Stimulated activated naive CD8-positive, alpha-beta T cell treated with anti-CD3 and anti-CD28 coated beads, Interleukin-15, amount 100 ng/mL, for 72 hours (primary cell): ENCODE measurements around the gene BPIFB6.
A peak's percentile ranks its signal among the peaks of the same experiment; 100 is the strongest.

Experiments used
- ATAC-seq: fragments of 150-1000 bp; cut with Tn5 transposase; 2 replicates; pipeline ENCODE4 v1.10.0; 2021; ENCODE audit warnings: mild to moderate bottlenecking, moderate library complexity
- DNase-seq, 2 donors: peaks; one replicate each; pipeline ENCODE4 v3.0.0; 2021 to 2022
- H3K27ac Mint-ChIP-seq, 2 donors: one replicate each; pipeline ENCODE4 v1.8.0; 2022; ENCODE audit warnings: mild to moderate bottlenecking in 2 of 2, mixed read lengths in 2 of 2, moderate library complexity in 2 of 2
- H3K27me3 Mint-ChIP-seq: one replicate; pipeline ENCODE4 v1.8.0; 2022; ENCODE audit warnings: mixed read lengths
- H3K4me1 Mint-ChIP-seq: one replicate; pipeline ENCODE4 v1.8.0; 2022; ENCODE audit warnings: mild to moderate bottlenecking, mixed read lengths
- H3K4me3 Mint-ChIP-seq, 2 donors: one replicate each; pipeline ENCODE4 v1.8.0; 2022; ENCODE audit warnings: mild to moderate bottlenecking in 2 of 2, mixed read lengths in 2 of 2, moderate library complexity in 1 of 2
- H3K9me3 Mint-ChIP-seq, 2 donors: one replicate each; pipeline ENCODE4 v1.8.0; 2022; ENCODE audit warnings: mixed read lengths in 2 of 2

BPIFB6 gene

DNA sequence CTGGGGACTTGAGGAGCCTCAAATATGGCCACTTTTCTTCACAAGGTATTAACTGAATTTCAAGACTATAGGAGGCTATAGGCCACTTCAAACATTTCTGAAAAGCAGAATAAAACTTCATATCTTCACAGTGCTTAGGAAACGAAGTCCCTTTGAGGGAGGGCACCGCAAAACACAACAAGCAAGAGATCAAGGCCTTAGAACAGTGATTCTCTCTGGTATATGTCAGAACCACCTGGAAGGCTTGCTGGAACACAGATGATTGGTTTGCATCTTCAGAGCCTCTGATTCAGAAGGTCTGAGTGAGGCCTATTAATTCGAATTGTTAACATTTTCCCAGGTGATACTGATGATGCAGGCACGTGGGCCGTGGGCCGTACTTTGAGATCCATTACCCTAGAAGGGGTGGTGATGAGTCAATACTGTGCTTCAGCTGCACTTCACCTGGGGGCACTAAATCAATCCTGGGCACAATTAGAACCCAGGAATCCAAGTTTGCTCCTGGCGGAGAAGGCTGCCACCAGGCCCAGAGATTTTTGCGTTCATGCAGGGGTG is 37.9 kb upstream of the BPIFB6 start:
- DNase-seq (no peak), ATAC-seq (no peak)
- Mint-ChIP-seq H3K27me3 (no peaks in the 10 kb centered on the region), H3K27ac (no peak overlapping the region), H3K4me3 (no peak overlapping the region), H3K4me1 (peaks cover 42% of the 10 kb centered on the region), H3K9me3 (peaks cover 13 to 22% of the 10 kb centered on the region in 2 donors)

DNA sequence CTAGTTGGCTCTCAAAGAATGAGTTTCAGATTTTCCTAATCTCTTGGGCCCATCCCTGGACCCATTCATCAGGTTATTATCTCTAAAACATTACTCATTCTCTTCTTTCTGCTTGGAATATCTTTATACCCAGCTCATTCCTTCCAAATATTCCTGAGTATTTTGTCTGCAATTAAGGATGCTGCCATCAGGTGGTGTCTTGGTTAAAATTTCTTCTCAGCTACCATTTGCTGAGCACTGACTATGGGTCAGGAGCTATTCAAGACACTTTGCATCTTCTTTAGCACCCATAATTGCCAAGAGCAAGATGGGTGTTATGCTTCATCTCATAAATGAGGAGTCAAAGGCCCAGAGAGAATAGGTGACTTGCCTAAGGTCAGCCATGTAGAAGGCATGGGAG is 35.6 kb upstream of the BPIFB6 start:
- no peak overlapping the region for H3K27ac Mint-ChIP-seq
- ATAC-seq (no peak), DNase-seq (no peak)
- no peaks in the 10 kb centered on the region for H3K27me3 Mint-ChIP-seq
- H3K9me3 Mint-ChIP-seq, result peaks cover 13 to 22% of the 10 kb centered on the region in 2 donors
- H3K4me1 Mint-ChIP-seq, result peaks cover 44% of the 10 kb centered on the region
- H3K4me3 Mint-ChIP-seq, result no peak overlapping the region

DNA sequence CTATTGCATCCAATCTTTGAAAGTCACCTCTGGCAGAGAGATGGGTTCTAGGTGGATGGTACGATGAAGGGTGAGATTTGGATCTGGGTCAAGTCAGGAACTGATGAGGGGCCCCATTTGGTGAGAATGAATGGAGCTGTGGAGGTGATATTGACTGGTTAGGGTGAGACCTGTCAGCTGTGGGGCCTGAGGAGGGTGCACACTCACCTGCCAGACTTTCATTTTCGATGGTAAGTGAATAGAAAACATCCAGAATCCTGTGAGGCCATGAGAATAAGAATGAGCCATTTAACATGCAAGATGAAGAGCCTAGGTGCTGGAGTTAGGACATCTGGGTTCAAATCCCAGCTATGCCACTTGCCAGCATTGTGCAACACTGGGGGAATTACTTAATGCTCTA is 34.0 kb upstream of the BPIFB6 start:
- no peak overlapping the region for H3K27ac Mint-ChIP-seq
- H3K9me3 Mint-ChIP-seq, result peaks cover 13 to 22% of the 10 kb centered on the region in 2 donors
- no peak for ATAC-seq
- no peak overlapping the region for H3K4me3 Mint-ChIP-seq
- no peak for DNase-seq
- H3K4me1 Mint-ChIP-seq, result peaks cover 33% of the 10 kb centered on the region
- H3K27me3 Mint-ChIP-seq, result no peaks in the 10 kb centered on the region

DNA sequence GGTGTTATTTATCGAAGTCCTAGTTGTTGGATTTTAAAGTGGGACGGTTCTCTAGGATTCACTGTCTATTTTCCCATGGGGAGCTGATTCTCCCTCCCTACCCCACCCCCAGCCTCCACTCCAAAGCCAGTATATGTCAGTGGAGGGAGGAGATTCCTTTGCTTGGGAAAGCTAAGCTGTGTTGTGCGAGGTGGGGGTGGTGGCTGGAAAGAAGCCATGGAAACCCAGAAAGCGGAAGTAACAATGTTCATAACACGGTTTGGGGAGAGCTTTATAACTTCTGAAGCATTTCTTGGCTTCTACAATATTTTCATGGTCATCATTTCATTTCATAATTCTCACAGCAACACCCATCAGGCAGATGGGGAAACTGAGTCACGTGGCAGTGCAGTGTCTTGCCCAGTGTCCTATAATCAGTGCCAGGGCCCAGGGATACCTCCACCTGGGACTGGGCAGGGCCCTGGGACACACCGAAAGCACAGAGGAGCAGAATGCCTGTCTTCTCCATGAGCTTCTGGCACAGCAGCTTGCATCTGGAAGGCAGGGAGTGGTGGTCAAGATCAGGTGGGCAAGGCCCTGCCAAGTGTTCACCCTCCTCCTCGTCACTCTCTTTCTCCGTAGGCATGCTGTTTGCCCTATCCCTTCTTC is 31.7 kb upstream of the BPIFB6 start:
- Mint-ChIP-seq H3K4me1 (peaks cover 17% of the 10 kb centered on the region), H3K27ac (no peak overlapping the region), H3K9me3 (peaks cover 5 to 20% of the 10 kb centered on the region in 2 donors), H3K4me3 (no peak overlapping the region), H3K27me3 (no peaks in the 10 kb centered on the region)
- DNase-seq (no peak), ATAC-seq (no peak)

DNA sequence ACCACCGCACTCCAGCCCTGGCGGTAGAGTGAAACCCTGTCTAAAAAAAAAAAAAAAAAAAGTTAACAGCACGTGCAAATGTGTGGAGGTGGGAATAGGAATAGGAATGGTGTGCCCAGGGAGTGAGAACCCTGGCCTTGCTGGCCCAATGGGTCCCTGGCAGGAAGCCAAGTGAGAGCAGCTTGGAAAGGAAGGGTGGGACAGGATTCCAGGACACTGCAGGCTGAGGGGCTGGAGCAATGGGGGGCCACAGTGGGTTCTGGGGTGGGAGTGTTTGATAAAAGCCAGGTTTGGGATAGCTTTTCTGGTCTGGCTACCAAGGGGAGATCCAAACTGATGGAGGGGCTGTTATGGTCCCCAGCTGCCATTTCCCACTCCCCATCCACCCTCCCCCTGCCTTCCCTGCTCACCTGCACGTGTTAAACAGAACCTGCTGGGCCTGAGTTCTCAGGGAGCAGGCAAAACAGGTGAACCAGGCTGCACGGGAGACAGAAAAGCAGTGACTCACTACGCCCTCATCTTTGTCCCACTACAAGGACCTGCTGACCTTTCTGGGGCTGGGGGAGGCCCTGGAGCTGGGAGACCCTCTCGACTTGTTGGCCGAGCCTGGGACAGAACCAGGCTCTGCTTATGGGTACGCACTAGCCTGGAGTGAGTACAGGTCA is 30.5 kb upstream of the BPIFB6 start:
- no peak for DNase-seq
- H3K27me3 Mint-ChIP-seq, result no peaks in the 10 kb centered on the region
- peaks cover 7 to 14% of the 10 kb centered on the region in 2 donors for H3K9me3 Mint-ChIP-seq
- peaks cover 24% of the 10 kb centered on the region for H3K4me1 Mint-ChIP-seq
- ATAC-seq, result no peak
- peak overlapping the region in 1 of 2 donors; percentile 22 for H3K27ac Mint-ChIP-seq
- no peak overlapping the region for H3K4me3 Mint-ChIP-seq

DNA sequence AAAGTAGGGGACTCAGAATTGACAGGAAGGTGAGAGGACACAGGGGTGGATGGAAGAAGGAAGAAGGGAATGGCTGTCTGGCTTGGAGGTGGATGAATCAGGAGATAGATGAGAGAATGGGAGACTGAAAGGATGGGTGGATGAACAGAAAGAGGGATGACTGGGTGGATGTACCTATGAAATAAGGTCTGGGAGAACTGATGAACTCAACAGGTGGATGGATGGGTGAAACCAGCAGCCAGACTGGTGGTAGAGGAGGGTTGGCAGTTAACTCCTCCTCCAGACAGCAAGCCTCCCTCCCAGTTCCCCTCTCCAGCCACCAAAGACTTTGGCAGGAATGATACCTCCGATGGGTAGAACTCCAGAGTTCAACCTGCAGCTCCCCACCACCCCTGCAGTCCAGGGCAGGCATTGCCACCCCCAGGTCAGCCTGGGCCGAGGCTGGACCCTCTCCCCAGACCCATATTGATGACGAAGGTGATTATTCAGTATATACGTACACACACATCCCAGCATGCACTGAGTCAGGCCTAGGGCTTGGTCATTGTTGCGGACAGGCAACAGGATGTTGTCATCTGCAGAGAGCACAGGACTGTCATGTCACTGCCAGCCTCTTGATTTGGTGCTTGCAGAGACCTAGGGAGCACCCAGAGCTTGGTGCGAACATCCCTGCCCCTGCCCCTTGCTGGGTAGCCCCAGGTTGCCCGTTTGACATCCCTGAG is 29.2 kb upstream of the BPIFB6 start:
- peak; percentile 31 for ATAC-seq

DNA sequence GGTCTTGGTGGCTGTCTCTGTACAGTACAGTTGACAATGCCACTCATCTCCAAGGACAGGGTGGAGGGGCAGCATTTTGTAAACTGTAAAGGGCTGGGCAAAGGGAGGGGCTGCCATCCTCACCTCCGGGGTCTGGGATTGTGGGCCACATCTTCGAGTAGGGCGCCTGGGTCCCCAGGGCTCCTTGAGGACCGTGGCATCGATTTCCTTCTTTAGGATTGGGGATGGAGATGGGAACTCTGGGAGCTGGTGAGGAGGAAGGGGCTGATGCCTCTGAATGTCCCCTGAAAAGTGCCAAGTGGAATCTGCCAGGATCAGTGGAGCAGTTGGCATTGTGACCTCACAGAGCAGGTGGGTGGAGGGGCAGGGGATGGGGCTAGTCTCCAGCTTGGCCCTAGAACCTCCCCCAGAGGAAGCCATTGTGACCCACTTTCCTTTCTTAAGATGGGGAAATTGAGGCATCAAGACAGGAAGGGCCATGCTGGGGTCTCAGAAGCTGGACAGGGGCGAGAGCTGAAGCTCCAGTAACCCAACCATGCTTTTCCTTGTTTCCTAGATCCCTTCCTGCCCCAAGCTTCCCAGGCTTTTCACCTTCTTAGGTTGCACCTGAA is 27.2 kb upstream of the BPIFB6 start, which contains the start of gene SUN5:
TSS of gene SUN5 (minus strand) at position 293 of the 611 bp plus-strand sequence. CDS start at position 200, 93 bp downstream.
- Mint-ChIP-seq H3K9me3 (peaks cover 5 to 7% of the 10 kb centered on the region in 2 donors), H3K27ac (peak within 1 kb of the TSS in 1 of 2 donors; percentile 23), H3K4me3 (no peak within 1 kb of the TSS), H3K4me1 (peaks cover 16% of the 10 kb centered on the region), H3K27me3 (no peaks in the 10 kb centered on the region)
- ATAC-seq (no peak), DNase-seq (no peak)

More for the DNA sequence above, 29.2 kb upstream of the BPIFB6 start:
- no peak overlapping the region for H3K27ac Mint-ChIP-seq
- peaks cover 5 to 7% of the 10 kb centered on the region in 2 donors for H3K9me3 Mint-ChIP-seq
- peaks cover 21% of the 10 kb centered on the region for H3K4me1 Mint-ChIP-seq
- no peak overlapping the region for H3K4me3 Mint-ChIP-seq
- DNase-seq, result no peak
- no peaks in the 10 kb centered on the region for H3K27me3 Mint-ChIP-seq

DNA sequence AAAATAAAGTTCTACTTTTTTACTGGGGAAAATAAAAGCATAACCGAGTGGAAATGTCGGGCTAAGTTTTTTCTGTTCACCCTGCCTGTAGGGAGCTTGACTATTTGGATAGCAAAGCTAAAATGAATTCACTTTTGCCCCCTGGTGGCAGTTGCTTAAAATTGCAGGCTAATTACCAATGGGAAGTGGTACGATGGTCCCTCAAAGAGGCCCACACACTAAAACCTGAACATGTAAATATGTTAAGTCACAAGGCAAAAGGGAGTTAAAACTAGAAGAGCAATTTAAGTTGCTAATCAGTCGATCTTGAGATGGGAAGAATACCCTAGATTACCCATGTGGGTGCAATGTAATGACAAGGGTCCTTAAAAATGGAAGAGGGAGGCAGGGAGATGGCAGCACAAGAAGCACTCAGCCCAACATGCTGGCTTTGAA is 26.3 kb upstream of the BPIFB6 start:
- Mint-ChIP-seq H3K4me1 (peaks cover 16% of the 10 kb centered on the region), H3K9me3 (peaks cover 5 to 7% of the 10 kb centered on the region in 2 donors), H3K27ac (peak overlapping the region in 1 of 2 donors; percentile 23), H3K4me3 (no peak overlapping the region), H3K27me3 (no peaks in the 10 kb centered on the region)
- peak; percentile 29 to 30 for DNase-seq
- ATAC-seq, result peak; percentile 54

DNA sequence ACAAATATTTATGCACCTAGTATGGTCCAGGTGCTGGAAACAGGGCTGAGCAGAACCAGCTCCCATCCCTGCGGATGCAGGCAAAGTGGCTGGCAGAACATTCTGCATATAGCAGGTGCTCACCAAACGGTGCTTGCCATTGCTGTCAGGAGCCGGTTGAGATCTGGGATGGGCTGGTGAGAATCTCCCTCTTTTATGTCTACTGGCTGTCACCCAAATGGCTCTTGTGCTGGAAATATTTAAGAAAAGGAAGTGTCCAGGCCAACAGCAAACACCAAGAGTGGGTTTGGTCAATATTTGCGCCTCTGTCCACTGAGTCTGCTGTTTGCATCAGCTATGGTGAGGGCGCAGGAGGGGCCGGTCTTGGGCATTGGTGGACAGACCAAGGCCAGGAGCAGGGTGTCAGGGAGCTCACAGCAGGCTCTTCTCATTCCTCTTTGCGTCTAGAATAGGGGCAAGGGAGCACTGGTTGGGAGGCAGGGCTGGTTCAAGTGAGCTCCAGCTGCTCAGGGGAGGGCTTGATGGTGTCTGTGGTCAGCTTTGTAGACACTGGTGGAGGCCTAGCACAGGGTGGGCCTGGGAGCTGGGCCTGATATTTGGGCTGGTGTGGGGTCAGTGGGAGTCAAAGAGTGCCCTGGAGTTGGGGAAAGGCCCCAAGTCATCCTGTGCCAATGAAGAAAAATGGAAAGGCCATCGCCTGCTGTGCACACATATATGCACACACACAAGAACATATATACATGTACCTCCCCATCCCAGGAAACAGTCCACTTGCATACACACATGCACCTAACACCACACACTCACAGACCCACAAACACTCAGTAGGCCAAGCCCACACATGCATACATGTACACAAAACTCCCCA is 25.3 kb upstream of the BPIFB6 start:
- H3K4me1 Mint-ChIP-seq, result peaks cover 7% of the 10 kb centered on the region
- H3K4me3 Mint-ChIP-seq, result no peak overlapping the region
- no peaks in the 10 kb centered on the region for H3K27me3 Mint-ChIP-seq
- H3K27ac Mint-ChIP-seq, result no peak overlapping the region
- peaks cover 5 to 7% of the 10 kb centered on the region in 2 donors for H3K9me3 Mint-ChIP-seq
- DNase-seq (no peak), ATAC-seq (no peak)

DNA sequence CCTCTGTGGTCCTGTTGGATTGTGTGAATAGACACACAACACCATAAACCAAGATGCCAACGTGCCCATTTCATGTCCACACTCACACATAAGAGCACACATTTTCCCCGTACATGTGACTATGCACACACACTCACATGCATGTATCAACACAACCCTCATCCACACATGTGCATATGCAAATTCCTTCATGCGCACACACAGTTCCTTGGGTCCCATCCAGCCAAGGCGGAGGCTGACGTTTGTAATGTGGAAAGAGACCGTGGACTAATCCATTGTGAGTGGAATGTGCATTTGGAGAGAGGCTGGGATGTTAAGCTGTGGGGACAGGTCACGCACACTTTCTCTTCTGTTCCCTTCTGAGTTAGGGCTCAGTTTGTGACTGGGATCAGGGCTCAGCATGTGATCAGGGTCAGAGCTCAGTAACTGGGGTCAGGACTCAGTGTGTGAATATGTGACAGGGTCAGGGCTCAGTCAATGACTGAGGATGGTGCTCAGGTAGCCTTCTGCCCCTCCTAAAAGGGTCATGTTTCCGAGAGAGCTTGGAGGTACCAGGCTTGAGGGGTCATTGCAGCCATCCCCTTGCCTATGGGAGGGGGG is 24.6 kb upstream of the BPIFB6 start:
- no peaks in the 10 kb centered on the region for H3K27me3 Mint-ChIP-seq
- no peak overlapping the region for H3K27ac Mint-ChIP-seq
- DNase-seq, result no peak
- H3K9me3 Mint-ChIP-seq, result peaks cover 5 to 7% of the 10 kb centered on the region in 2 donors
- peaks cover 6% of the 10 kb centered on the region for H3K4me1 Mint-ChIP-seq
- no peak overlapping the region for H3K4me3 Mint-ChIP-seq
- no peak for ATAC-seq

DNA sequence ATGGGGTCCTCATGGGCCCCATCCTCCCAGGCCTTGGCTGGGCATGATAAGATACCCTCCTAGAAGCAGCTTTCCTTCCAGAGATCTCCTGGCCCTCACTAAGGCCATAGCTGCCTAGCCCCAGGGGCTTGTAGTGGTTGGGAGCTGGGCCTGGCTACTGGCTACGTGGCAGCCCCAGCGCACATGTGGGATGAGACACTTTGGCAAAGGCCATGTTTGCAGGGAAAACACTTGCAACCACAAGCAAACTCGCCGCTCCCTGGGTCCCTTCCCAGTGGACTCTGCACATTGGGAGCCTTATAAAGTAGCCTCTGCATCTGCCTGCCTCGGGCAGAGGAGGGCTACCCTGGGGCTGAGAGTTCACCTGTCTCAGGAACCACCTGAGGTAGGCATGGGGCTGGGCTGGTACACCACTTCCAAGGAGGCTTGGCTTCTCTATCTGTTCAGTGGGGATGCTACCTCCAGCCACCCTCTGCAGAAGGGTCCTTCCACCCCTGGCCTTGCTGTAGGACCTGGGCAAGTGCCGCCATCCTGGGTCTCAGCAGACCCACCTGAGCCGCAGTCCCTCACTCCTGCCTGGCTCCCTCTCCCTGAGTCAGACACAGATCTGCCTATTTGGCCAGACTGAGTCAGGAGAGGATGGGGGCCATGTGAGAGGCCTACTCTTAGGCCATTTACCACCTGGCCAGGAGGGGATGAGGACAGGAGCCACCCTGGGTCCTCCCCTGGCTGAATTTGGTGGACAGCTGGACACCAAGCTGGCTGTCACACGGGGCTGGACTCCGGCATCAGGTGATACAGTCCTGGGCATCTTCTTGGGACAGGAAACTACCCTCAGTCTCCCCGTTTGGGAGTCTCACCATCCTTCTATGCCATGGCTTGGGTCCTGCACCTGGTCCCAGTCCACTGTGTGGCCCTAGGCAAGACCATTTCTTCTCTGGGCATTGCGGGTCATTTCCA is 23.8 kb upstream of the BPIFB6 start, which contains the start of gene BPIFB2:
TSS of gene BPIFB2 (plus strand) at position 329 of the 960 bp plus-strand sequence. CDS start 871 bp downstream, outside the sequence.
- H3K4me1 Mint-ChIP-seq, result peaks cover 6% of the 10 kb centered on the region
- no peak within 1 kb of the TSS for H3K27ac Mint-ChIP-seq
- H3K27me3 Mint-ChIP-seq, result no peaks in the 10 kb centered on the region
- peaks cover 5 to 7% of the 10 kb centered on the region in 2 donors for H3K9me3 Mint-ChIP-seq
- ATAC-seq (no peak), DNase-seq (no peak)
- H3K4me3 Mint-ChIP-seq, result no peak within 1 kb of the TSS

DNA sequence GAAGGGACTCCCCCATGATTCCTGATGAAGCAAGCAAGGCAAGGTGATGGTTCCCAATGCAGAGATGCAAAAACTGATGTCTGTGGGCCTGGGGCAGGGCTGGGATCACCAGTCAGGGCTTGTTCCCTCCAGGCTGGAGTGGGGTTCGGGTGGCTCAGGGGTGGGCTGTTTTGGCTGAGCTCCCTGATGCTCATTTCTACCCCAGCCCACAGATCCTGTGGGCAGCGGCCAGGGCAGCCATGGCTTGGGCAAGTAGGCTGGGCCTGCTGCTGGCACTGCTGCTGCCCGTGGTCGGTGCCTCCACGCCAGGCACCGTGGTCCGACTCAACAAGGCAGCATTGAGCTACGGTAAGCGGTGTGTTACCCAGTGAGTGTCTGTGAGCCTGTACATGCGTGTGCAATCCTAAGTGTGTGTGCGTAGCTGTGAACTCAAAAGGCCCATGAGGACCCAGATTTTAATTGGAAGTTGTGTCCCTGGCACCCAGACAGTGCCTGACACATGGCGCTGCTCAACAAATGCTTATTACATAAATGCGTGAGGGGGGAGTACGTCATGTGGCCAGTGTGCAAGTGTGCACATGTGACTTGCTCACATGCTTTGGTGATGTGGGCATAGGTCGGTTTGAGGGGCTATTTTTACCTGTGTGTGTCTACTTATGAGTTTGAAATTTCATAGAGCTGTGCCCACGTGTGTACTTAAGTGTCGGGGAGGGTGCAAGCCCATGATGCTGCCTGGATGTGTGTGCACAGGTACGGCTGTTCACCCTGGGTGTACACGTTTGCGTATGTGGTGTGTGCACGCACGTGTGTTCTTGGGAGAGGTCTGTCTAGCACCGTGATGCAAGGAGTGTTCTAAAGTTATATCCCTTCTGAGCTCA is 22.9 kb upstream of the BPIFB6 start:
- peaks cover 6% of the 10 kb centered on the region for H3K4me1 Mint-ChIP-seq
- H3K27ac Mint-ChIP-seq, result no peak overlapping the region
- H3K9me3 Mint-ChIP-seq, result peaks cover 5 to 7% of the 10 kb centered on the region in 2 donors
- no peak overlapping the region for H3K4me3 Mint-ChIP-seq
- ATAC-seq (no peak), DNase-seq (no peak)
- no peaks in the 10 kb centered on the region for H3K27me3 Mint-ChIP-seq
